Measurements from ENCODE around the gene SERPINA4.
"Not testable (repeated sequence)": the region's sequence is repeated elsewhere in the genome, so short reads cannot be mapped to it uniquely, and the experiment has no call there.

DNA sequence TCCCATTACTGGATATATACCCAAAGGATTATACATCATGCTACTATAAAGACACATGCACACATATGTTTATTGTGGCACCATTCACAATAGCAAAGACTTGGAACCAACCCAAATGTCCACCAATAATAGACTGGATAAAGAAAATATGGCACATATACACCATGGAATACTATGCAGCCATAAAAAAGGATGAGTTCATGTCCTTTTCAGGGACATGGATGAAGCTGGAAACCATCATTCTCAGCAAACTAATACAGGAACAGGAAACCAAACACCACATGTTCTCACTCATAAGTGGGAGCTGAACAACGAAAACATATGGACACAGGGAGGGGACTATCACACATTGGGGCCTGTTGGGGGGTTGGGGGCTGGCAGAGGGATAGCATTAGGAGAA is 47.7 kb downstream of the SERPINA4 start:
- TF ChIP-seq, protein P1, sequence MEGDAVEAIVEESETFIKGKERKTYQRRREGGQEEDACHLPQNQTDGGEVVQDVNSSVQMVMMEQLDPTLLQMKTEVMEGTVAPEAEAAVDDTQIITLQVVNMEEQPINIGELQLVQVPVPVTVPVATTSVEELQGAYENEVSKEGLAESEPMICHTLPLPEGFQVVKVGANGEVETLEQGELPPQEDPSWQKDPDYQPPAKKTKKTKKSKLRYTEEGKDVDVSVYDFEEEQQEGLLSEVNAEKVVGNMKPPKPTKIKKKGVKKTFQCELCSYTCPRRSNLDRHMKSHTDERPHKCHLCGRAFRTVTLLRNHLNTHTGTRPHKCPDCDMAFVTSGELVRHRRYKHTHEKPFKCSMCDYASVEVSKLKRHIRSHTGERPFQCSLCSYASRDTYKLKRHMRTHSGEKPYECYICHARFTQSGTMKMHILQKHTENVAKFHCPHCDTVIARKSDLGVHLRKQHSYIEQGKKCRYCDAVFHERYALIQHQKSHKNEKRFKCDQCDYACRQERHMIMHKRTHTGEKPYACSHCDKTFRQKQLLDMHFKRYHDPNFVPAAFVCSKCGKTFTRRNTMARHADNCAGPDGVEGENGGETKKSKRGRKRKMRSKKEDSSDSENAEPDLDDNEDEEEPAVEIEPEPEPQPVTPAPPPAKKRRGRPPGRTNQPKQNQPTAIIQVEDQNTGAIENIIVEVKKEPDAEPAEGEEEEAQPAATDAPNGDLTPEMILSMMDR (IDR thresholded peaks at IDR 0.05), result not testable (repeated sequence)
- TF ChIP-seq POLR2A (IDR thresholded peaks at IDR 0.05), result not testable (repeated sequence)
